H9 (cell line): ENCODE results near the gene SLC25A29. TPM values are rescaled to one million over a fixed set of nuclear protein-coding genes. Genes with fewer than 3 reads are reported as not detected.

Experiments
- DNase-seq: peaks from one replicate; pipeline ENCODE4 v3.0.0-alpha.2; 2017
- H2AFZ ChIP-seq: one replicate; pipeline ENCODE4 v1.6.1; 2013; ENCODE audit warnings: mild to moderate bottlenecking, low read length, control low read depth, moderate library complexity
- H2AK5ac ChIP-seq: 2 replicates; pipeline ENCODE4 v1.6.1; 2013; ENCODE audit warnings: low read length, control low read depth, mixed read lengths; ENCODE audit not compliant: insufficient read length
- H2BK120ac ChIP-seq: one replicate; pipeline ENCODE4 v1.6.1; 2013; ENCODE audit warnings: low read depth, mild to moderate bottlenecking, low read length, control low read depth, inconsistent platforms; ENCODE audit not compliant: poor library complexity, severe bottlenecking
- H2BK12ac ChIP-seq: 2 replicates; pipeline ENCODE4 v1.6.1; 2013; ENCODE audit warnings: low read length, control low read depth, mixed read lengths, low read depth; ENCODE audit not compliant: insufficient read length
- H2BK15ac ChIP-seq: 2 replicates; pipeline ENCODE4 v1.6.1; 2013; ENCODE audit warnings: low read depth, low read length, control low read depth
- H2BK20ac ChIP-seq: one replicate; pipeline ENCODE4 v1.6.1; 2013; ENCODE audit warnings: low read depth, mild to moderate bottlenecking, low read length, control low read depth, inconsistent platforms; ENCODE audit not compliant: poor library complexity, severe bottlenecking
- H2BK5ac ChIP-seq: 2 replicates; pipeline ENCODE4 v1.6.1; 2013; ENCODE audit warnings: low read length, control low read depth, mixed read lengths; ENCODE audit not compliant: insufficient read length
- H3K14ac ChIP-seq: 2 replicates; pipeline ENCODE4 v1.6.1; 2013; ENCODE audit warnings: low read length, control low read depth; ENCODE audit not compliant: insufficient read depth
- H3K18ac ChIP-seq: 2 replicates; pipeline ENCODE4 v1.6.1; 2013; ENCODE audit warnings: low read depth, mild to moderate bottlenecking, mixed read lengths, low read length, control low read depth; ENCODE audit not compliant: insufficient read length
- H3K23ac ChIP-seq: 2 replicates; pipeline ENCODE4 v1.6.1; 2013; ENCODE audit warnings: low read length, control low read depth, mixed read lengths, low read depth; ENCODE audit not compliant: insufficient read length
- H3K23me2 ChIP-seq: 2 replicates; pipeline ENCODE4 v1.6.1; 2013; ENCODE audit warnings: low read depth, mild to moderate bottlenecking, mixed read lengths, low read length, control low read depth; ENCODE audit not compliant: insufficient read length, poor library complexity, severe bottlenecking
- H3K27ac ChIP-seq: 2 replicates; pipeline ENCODE4 v1.5.1; 2013; ENCODE audit warnings: low read length, control low read depth, mixed read lengths, low read depth; ENCODE audit not compliant: insufficient read length
- H3K27me3 ChIP-seq: 2 replicates; pipeline ENCODE4 v1.6.1; 2013; ENCODE audit warnings: low read length, control low read depth, inconsistent platforms; ENCODE audit not compliant: insufficient read depth
- H3K4ac ChIP-seq: 2 replicates; pipeline ENCODE4 v1.6.1; 2013; ENCODE audit warnings: low read depth, mild to moderate bottlenecking, control low read depth, inconsistent platforms, low read length, moderate library complexity
- H3K4me1 ChIP-seq: 2 replicates; pipeline ENCODE4 v1.6.1; 2013; ENCODE audit warnings: low read length, control low read depth, inconsistent platforms; ENCODE audit not compliant: insufficient read depth
- H3K4me2 ChIP-seq: 2 replicates; pipeline ENCODE4 v1.6.1; 2013; ENCODE audit warnings: low read length, control low read depth, mixed read lengths; ENCODE audit not compliant: insufficient read length, insufficient read depth
- H3K56ac ChIP-seq: 2 replicates; pipeline ENCODE4 v1.6.1; 2013; ENCODE audit warnings: low read depth, mild to moderate bottlenecking, mixed read lengths, low read length, control low read depth; ENCODE audit not compliant: insufficient read length
- H3K79me1 ChIP-seq: 2 replicates; pipeline ENCODE4 v1.6.1; 2013; ENCODE audit warnings: low read depth, mild to moderate bottlenecking, moderate library complexity, low read length, control low read depth, inconsistent platforms; ENCODE audit not compliant: insufficient read depth, poor library complexity, severe bottlenecking
- H3K79me2 ChIP-seq: 2 replicates; pipeline ENCODE4 v1.6.1; 2013; ENCODE audit warnings: low read length, control low read depth, inconsistent platforms; ENCODE audit not compliant: insufficient read depth
- H3K9ac ChIP-seq: 2 replicates; pipeline ENCODE4 v1.6.1; 2013; ENCODE audit warnings: low read length, control low read depth, mixed read lengths; ENCODE audit not compliant: insufficient read length; ENCODE audit errors: extremely low read depth
- H3K9me3 ChIP-seq: one replicate; pipeline ENCODE4 v1.6.1; 2013; ENCODE audit warnings: low read depth, low read length, inconsistent platforms; ENCODE audit not compliant: control insufficient read depth
- H3T11ph ChIP-seq: one replicate; pipeline ENCODE4 v1.6.1; 2013; ENCODE audit warnings: mild to moderate bottlenecking, low read length, control low read depth, inconsistent platforms
- H4K20me1 ChIP-seq: one replicate; pipeline ENCODE4 v1.6.1; 2013; ENCODE audit not compliant: control insufficient read depth, insufficient read length, insufficient read depth
- H4K5ac ChIP-seq: 2 replicates; pipeline ENCODE4 v1.6.1; 2013; ENCODE audit warnings: low read depth, mild to moderate bottlenecking, mixed read lengths, low read length, control low read depth; ENCODE audit not compliant: insufficient read length
- H4K8ac ChIP-seq: replicated peaks from 2 replicates; pipeline ENCODE4 v1.6.1; 2013; ENCODE audit warnings: low read length, control low read depth, mixed read lengths, low read depth; ENCODE audit not compliant: insufficient read length
- H4K91ac ChIP-seq: 2 replicates; pipeline ENCODE4 v1.6.1; 2013; ENCODE audit warnings: low read depth, mild to moderate bottlenecking, moderate library complexity, mixed read lengths, low read length, control low read depth; ENCODE audit not compliant: insufficient read length
- H3K27ac Mint-ChIP-seq, 3 experiments: 2 replicates in 2 of 3; 3 replicates in 1 of 3; pipeline ENCODE4 v1.8.0; 2020 to 2021; ENCODE audit warnings: mixed read lengths in 3 of 3, mild to moderate bottlenecking in 1 of 3, moderate library complexity in 1 of 3
- H3K27me3 Mint-ChIP-seq: 2 replicates; pipeline ENCODE4 v1.8.0; 2021; ENCODE audit warnings: low read depth, mild to moderate bottlenecking, moderate library complexity, mixed read lengths
- H3K36me3 Mint-ChIP-seq, 3 experiments: 2 replicates in 2 of 3; 3 replicates in 1 of 3; pipeline ENCODE4 v1.8.0; 2020 to 2021; ENCODE audit warnings: low read depth in 3 of 3, mixed read lengths in 3 of 3; ENCODE audit not compliant: insufficient read depth in 1 of 3
- H3K4me1 Mint-ChIP-seq, 2 experiments: 2 replicates each; pipeline ENCODE4 v1.8.0; 2020; ENCODE audit warnings: mixed read lengths in 2 of 2
- H3K4me3 Mint-ChIP-seq, 2 experiments: 2 replicates in 1 of 2; 3 replicates in 1 of 2; pipeline ENCODE4 v1.8.0; 2020 to 2021; ENCODE audit warnings: mild to moderate bottlenecking in 2 of 2, mixed read lengths in 2 of 2, moderate library complexity in 1 of 2
- H3K9me3 Mint-ChIP-seq, 2 experiments: 2 replicates in 1 of 2; 3 replicates in 1 of 2; pipeline ENCODE4 v1.8.0; 2020; ENCODE audit warnings: mild to moderate bottlenecking in 2 of 2, mixed read lengths in 2 of 2, moderate library complexity in 1 of 2
- WGBS: extraction: QIAGEN DNeasy Blood & Tissue Kit; methylation state at CpG from one replicate; pipeline ENCODE4 v1.1.7; 2013; ENCODE audit warnings: missing lambda C conversion rate, low lambda C conversion rate, mixed read lengths; ENCODE audit not compliant: insufficient read length; ENCODE audit errors: extremely low coverage; 5-methylcytosine and 5-hydroxymethylcytosine counted together
- total RNA-seq: library from RNA; stranded (reverse); gene quantifications from 2 replicates; pipeline ENCODE4 v1.2.1, GENCODE V29; 2021
- TF ChIP-seq, protein P1 (sequence below): fragments of 200-600 bp; sonication (generic); conservative IDR thresholded peaks from 3 replicates; pipeline ENCODE4 v1.8.0; 2021; ENCODE audit warnings: antibody characterized with exemption, mild to moderate bottlenecking

The SLC25A29 gene
- total RNA-seq, 1 experiment from 2014 or later = 175 TPM

DNA sequence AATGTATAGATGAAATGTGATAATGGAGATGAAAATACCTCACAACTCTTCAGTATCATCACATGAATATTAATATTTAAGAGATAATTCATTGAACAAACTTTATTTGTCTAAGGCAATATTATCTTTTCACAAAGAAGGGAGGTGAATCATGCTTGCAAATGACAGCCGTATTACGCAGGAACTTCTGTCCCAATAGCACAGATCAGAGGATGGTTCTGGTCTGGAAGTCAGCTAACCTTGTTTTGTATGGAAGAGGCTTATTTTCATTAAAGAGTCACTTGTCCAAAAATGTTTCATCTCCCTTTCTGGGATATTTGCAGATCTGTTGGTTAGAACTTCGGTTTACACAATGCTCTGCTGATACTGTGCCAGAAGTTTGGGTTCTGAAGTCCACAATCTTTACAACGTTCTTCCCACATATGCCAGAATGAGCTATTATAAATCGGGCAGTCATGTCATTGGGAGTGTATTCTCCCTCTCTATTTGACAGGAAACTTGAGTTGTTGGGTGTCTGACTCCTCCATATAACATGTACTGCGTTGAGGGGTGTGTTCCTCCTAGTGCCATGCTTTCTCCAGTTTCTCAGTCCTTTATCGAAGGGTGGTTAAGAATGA, 37.5 kb downstream of the SLC25A29 start:
- no peaks in the 10 kb centered on the region for H3K27me3 ChIP-seq
- no peak overlapping the region for H3K4ac ChIP-seq
- no peak overlapping the region for H3K18ac ChIP-seq
- peak overlapping the region in 1 of 3 experiments; percentile 59; a peak in 1 of 7 replicates for H3K27ac Mint-ChIP-seq
- no peak overlapping the region for H3K4me3 Mint-ChIP-seq
- H3K9ac ChIP-seq = no peak overlapping the region
- H3K56ac ChIP-seq = no peak overlapping the region
- H3T11ph ChIP-seq = no peak overlapping the region
- H2BK20ac ChIP-seq = no peak overlapping the region
- H4K5ac ChIP-seq = no peak overlapping the region
- H3K23me2 ChIP-seq = no peaks in the 10 kb centered on the region
- no peak overlapping the region for H3K27ac ChIP-seq
- peaks cover 33 to 35% of the 10 kb centered on the region in 2 experiments for H3K4me1 Mint-ChIP-seq
- H2AK5ac ChIP-seq = no peak overlapping the region
- no peak overlapping the region for H2BK15ac ChIP-seq
- no peak overlapping the region for H4K8ac ChIP-seq
- peaks cover 2% of the 10 kb centered on the region for H3K79me1 ChIP-seq
- H4K20me1 ChIP-seq = no peaks in the 10 kb centered on the region
- peaks cover 21 to 50% (median 35%) of the 10 kb centered on the region in 3 experiments; a peak in 6 of 7 replicates for H3K36me3 Mint-ChIP-seq
- H2BK12ac ChIP-seq = no peak overlapping the region
- no peaks in the 10 kb centered on the region; a peak in 1 of 5 replicates for H3K9me3 Mint-ChIP-seq
- no peak for DNase-seq
- WGBS = no CpG with 5 or more reads among the region's 7 CpGs
- H2BK5ac ChIP-seq = no peak overlapping the region
- no peak overlapping the region for H2AFZ ChIP-seq
- no peak overlapping the region for H3K4me2 ChIP-seq
- H3K4me1 ChIP-seq = no peaks in the 10 kb centered on the region
- H3K23ac ChIP-seq = no peak overlapping the region
- peaks cover 19% of the 10 kb centered on the region; the same call in 1 of the 2 replicates for H3K79me2 ChIP-seq
- TF ChIP-seq, protein P1, sequence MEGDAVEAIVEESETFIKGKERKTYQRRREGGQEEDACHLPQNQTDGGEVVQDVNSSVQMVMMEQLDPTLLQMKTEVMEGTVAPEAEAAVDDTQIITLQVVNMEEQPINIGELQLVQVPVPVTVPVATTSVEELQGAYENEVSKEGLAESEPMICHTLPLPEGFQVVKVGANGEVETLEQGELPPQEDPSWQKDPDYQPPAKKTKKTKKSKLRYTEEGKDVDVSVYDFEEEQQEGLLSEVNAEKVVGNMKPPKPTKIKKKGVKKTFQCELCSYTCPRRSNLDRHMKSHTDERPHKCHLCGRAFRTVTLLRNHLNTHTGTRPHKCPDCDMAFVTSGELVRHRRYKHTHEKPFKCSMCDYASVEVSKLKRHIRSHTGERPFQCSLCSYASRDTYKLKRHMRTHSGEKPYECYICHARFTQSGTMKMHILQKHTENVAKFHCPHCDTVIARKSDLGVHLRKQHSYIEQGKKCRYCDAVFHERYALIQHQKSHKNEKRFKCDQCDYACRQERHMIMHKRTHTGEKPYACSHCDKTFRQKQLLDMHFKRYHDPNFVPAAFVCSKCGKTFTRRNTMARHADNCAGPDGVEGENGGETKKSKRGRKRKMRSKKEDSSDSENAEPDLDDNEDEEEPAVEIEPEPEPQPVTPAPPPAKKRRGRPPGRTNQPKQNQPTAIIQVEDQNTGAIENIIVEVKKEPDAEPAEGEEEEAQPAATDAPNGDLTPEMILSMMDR = no peak
- H3K27me3 Mint-ChIP-seq = no peaks in the 10 kb centered on the region
- no peaks in the 10 kb centered on the region for H3K9me3 ChIP-seq
- no peak overlapping the region for H3K14ac ChIP-seq
- H2BK120ac ChIP-seq = no peak overlapping the region
- no peak overlapping the region for H4K91ac ChIP-seq
